ENCODE measurements around the gene RHOJ. TPM values are rescaled to one million over a fixed set of nuclear protein-coding genes. Genes with fewer than 3 reads are reported as not detected.

The RHOJ gene
- total RNA-seq, 1 experiment from 2014 or later = not detected

DNA sequence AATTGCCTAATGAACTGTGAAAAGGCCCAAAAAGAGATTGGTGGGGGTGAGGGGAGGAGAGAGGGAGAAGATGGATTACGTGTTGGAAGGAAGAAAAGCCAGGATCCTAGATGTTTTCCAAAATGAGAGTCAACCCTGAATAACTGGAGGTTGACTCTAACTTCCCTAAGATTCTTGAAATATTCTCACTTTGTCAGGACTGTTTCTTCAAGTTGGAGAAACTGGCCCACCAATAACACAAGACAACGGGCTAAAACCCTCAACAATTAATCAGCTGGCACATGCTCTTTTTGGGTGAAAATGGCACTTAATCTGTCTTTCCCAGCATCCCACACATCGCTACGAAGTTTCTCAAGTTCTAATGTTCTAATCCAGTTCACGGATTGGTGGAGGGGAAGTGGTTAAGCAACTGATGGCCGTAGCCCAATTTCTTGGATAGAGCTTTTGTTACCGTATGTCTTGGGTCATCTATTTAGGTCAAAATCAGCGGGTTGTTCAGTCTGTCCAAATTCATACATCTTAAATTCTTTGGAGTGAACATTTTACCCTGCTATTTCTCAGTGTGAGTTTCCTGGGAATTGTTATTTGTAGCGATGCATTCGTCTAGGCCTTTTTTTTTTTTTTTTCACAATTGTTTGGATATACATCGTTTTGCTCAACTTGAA, 65.5 kb downstream of the RHOJ start:
- TF ChIP-seq, protein P1, sequence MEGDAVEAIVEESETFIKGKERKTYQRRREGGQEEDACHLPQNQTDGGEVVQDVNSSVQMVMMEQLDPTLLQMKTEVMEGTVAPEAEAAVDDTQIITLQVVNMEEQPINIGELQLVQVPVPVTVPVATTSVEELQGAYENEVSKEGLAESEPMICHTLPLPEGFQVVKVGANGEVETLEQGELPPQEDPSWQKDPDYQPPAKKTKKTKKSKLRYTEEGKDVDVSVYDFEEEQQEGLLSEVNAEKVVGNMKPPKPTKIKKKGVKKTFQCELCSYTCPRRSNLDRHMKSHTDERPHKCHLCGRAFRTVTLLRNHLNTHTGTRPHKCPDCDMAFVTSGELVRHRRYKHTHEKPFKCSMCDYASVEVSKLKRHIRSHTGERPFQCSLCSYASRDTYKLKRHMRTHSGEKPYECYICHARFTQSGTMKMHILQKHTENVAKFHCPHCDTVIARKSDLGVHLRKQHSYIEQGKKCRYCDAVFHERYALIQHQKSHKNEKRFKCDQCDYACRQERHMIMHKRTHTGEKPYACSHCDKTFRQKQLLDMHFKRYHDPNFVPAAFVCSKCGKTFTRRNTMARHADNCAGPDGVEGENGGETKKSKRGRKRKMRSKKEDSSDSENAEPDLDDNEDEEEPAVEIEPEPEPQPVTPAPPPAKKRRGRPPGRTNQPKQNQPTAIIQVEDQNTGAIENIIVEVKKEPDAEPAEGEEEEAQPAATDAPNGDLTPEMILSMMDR (IDR thresholded peaks at IDR 0.05; ENCODE audit: insufficient read depth in 1 of 2, low read depth in 1 of 2, low read length in 1 of 2, severe bottlenecking in 1 of 2, unreplicated experiment in 1 of 2) = no peak
- no peaks in the 10 kb centered on the region; the same call in 1 of the 2 replicates for H3K27me3 ChIP-seq (replicated peaks; ENCODE audit: control insufficient read depth, insufficient read depth, low read length)
- Mint-ChIP-seq H3K27me3 (ENCODE audit: insufficient read depth, unreplicated experiment) (peaks cover 2% of the 10 kb centered on the region), H3K9me3 (ENCODE audit: unreplicated experiment) (no peaks in the 10 kb centered on the region), H3K27ac (ENCODE audit: unreplicated experiment) (no peak overlapping the region), H3K4me3 (ENCODE audit: unreplicated experiment) (no peak overlapping the region), H3K36me3 (ENCODE audit: insufficient read depth, unreplicated experiment) (no peaks in the 10 kb centered on the region), H3K4me1 (ENCODE audit: low read depth, unreplicated experiment) (no peaks in the 10 kb centered on the region)
- no peak for DNase-seq
- intact Hi-C loops (cut with micrococcal nuclease; ENCODE audit: unreplicated experiment) = no loop called here
- H3K4me1 ChIP-seq = no peaks in the 10 kb centered on the region
- ChIA-PET CTCF (no interaction called here), POLR2A (no interaction called here)
- H3K36me3 ChIP-seq (ENCODE audit: control insufficient read depth, insufficient read depth, low read length) = no peaks in the 10 kb centered on the region
- H3K4me3 ChIP-seq (ENCODE audit: low read depth, low read length) = no peak overlapping the region
- no peaks in the 10 kb centered on the region for H3K9me3 ChIP-seq
- BruUV-seq (replicated peaks) = no TSS peak

GRCh38 chr14:63273129-63273528, 68.9 kb downstream of the RHOJ start:
- no peak for DNase-seq

GRCh38 chr14:63273717-63274655, 69.7 kb downstream of the RHOJ start:
- BruUV-seq (replicated peaks) = no TSS peak
- Histone ChIP-seq H3K27me3 (replicated peaks; ENCODE audit: control insufficient read depth, insufficient read depth, low read length) (no peaks in the 10 kb centered on the region; the same call in 1 of the 2 replicates), H3K4me3 (ENCODE audit: low read depth, low read length) (no peak overlapping the region), H3K9me3 (no peaks in the 10 kb centered on the region), H3K36me3 (ENCODE audit: control insufficient read depth, insufficient read depth, low read length) (no peaks in the 10 kb centered on the region), H3K4me1 (no peaks in the 10 kb centered on the region)
- H3K9me3 Mint-ChIP-seq (ENCODE audit: unreplicated experiment) = no peaks in the 10 kb centered on the region
- no peak for DNase-seq
- TF ChIP-seq, protein P1 (IDR thresholded peaks at IDR 0.05; ENCODE audit: insufficient read depth in 1 of 2, low read depth in 1 of 2, low read length in 1 of 2, severe bottlenecking in 1 of 2, unreplicated experiment in 1 of 2) = no peak
- H3K27me3 Mint-ChIP-seq (ENCODE audit: insufficient read depth, unreplicated experiment) = no peaks in the 10 kb centered on the region
- intact Hi-C loops (cut with micrococcal nuclease; ENCODE audit: unreplicated experiment) = no loop called here
- CTCF ChIA-PET = no interaction called here
- no peak overlapping the region for H3K4me3 Mint-ChIP-seq (ENCODE audit: unreplicated experiment)
- no peaks in the 10 kb centered on the region for H3K4me1 Mint-ChIP-seq (ENCODE audit: low read depth, unreplicated experiment)
- POLR2A ChIA-PET = no interaction called here
- no peak overlapping the region for H3K27ac Mint-ChIP-seq (ENCODE audit: unreplicated experiment)
- H3K36me3 Mint-ChIP-seq (ENCODE audit: insufficient read depth, unreplicated experiment) = no peaks in the 10 kb centered on the region

More at GRCh38 chr14:63273129-63273528, 68.9 kb downstream of the RHOJ start:
- Mint-ChIP-seq H3K4me3 (ENCODE audit: unreplicated experiment) (no peak overlapping the region), H3K27me3 (ENCODE audit: insufficient read depth, unreplicated experiment) (peaks cover 1% of the 10 kb centered on the region), H3K4me1 (ENCODE audit: low read depth, unreplicated experiment) (no peaks in the 10 kb centered on the region), H3K9me3 (ENCODE audit: unreplicated experiment) (no peaks in the 10 kb centered on the region), H3K27ac (ENCODE audit: unreplicated experiment) (no peak overlapping the region), H3K36me3 (ENCODE audit: insufficient read depth, unreplicated experiment) (no peaks in the 10 kb centered on the region)
- H3K36me3 ChIP-seq (ENCODE audit: control insufficient read depth, insufficient read depth, low read length) = no peaks in the 10 kb centered on the region
- H3K4me1 ChIP-seq = no peaks in the 10 kb centered on the region
- no peaks in the 10 kb centered on the region for H3K9me3 ChIP-seq
- H3K27me3 ChIP-seq (replicated peaks; ENCODE audit: control insufficient read depth, insufficient read depth, low read length) = no peaks in the 10 kb centered on the region; the same call in 1 of the 2 replicates
- no peak overlapping the region for H3K4me3 ChIP-seq (ENCODE audit: low read depth, low read length)
- POLR2A ChIA-PET = no interaction called here
- BruUV-seq (replicated peaks) = no TSS peak
- CTCF ChIA-PET = no interaction called here
- TF ChIP-seq, protein P1 (IDR thresholded peaks at IDR 0.05; ENCODE audit: insufficient read depth in 1 of 2, low read depth in 1 of 2, low read length in 1 of 2, severe bottlenecking in 1 of 2, unreplicated experiment in 1 of 2) = no peak
- intact Hi-C loops (cut with micrococcal nuclease; ENCODE audit: unreplicated experiment) = no loop called here

Data from Caco-2 (cell line).